ENCODE results near the gene LAMTOR4.
A peak's percentile ranks its signal among the peaks of the same experiment; 100 is the strongest.
"Not testable (repeated sequence)": the region's sequence is repeated elsewhere in the genome, so short reads cannot be mapped to it uniquely, and the experiment has no call there.

LAMTOR4 gene

GRCh38 chr7:100130608-100131453 is 17.9 kb upstream of the LAMTOR4 start:
- TF ChIP-seq CTCF (IDR thresholded peaks at IDR 0.05; ENCODE audit: control insufficient read depth, extremely low read depth, insufficient read depth) = peak; percentile 70
- no peak for DNase-seq (ENCODE audit: low read depth)
- H3K4me3 ChIP-seq (ENCODE audit: low read depth, low read length) = no peak overlapping the region

- no peak for TF ChIP-seq CTCF (IDR thresholded peaks at IDR 0.05; ENCODE audit: control insufficient read depth, extremely low read depth, insufficient read depth)
- no peak for DNase-seq (ENCODE audit: low read depth)
- no peak overlapping the region for H3K4me3 ChIP-seq (ENCODE audit: low read depth, low read length)
These were observed 16.6 kb upstream of the LAMTOR4 start for GRCh38 chr7:100132126-100132525.

- no peak for DNase-seq (ENCODE audit: low read depth)
- no peak overlapping the region for H3K4me3 ChIP-seq (ENCODE audit: low read depth, low read length)
These were observed 16.0 kb upstream of the LAMTOR4 start for GRCh38 chr7:100132697-100133151.

GRCh38 chr7:100137851-100138760 is 10.6 kb upstream of the LAMTOR4 start:
- H3K4me3 ChIP-seq (ENCODE audit: low read depth, low read length) = no peak overlapping the region
- no peak for TF ChIP-seq CTCF (IDR thresholded peaks at IDR 0.05; ENCODE audit: control insufficient read depth, extremely low read depth, insufficient read depth)
- no peak for DNase-seq (ENCODE audit: low read depth)

More at GRCh38 chr7:100132697-100133151, 16.0 kb upstream of the LAMTOR4 start:
- TF ChIP-seq CTCF (IDR thresholded peaks at IDR 0.05; ENCODE audit: control insufficient read depth, extremely low read depth, insufficient read depth) = peak; percentile 80

- no peak for DNase-seq (ENCODE audit: low read depth)
- TF ChIP-seq CTCF (IDR thresholded peaks at IDR 0.05; ENCODE audit: control insufficient read depth, extremely low read depth, insufficient read depth) = no peak
- no peak overlapping the region for H3K4me3 ChIP-seq (ENCODE audit: low read depth, low read length)
These were observed 7.2 kb upstream of the LAMTOR4 start for GRCh38 chr7:100141555-100141949.

GRCh38 chr7:100142461-100142860 is 6.3 kb upstream of the LAMTOR4 start:
- TF ChIP-seq CTCF (IDR thresholded peaks at IDR 0.05; ENCODE audit: control insufficient read depth, extremely low read depth, insufficient read depth) = no peak
- DNase-seq (ENCODE audit: low read depth) = no peak
- no peak overlapping the region for H3K4me3 ChIP-seq (ENCODE audit: low read depth, low read length)

GRCh38 chr7:100146350-100146749 is 2.4 kb upstream of the LAMTOR4 start:
- DNase-seq (ENCODE audit: low read depth); H3K4me3 ChIP-seq (ENCODE audit: low read depth, low read length): not testable (repeated sequence)
